Glomerular visceral epithelial cell (primary cell): ENCODE data around the gene BCL2L14.

Experiments used
- DNase-seq: peaks from one replicate; pipeline ENCODE4 v3.0.0-alpha.2; 2016; ENCODE audit errors: extremely low spot score

Gene BCL2L14

DNA sequence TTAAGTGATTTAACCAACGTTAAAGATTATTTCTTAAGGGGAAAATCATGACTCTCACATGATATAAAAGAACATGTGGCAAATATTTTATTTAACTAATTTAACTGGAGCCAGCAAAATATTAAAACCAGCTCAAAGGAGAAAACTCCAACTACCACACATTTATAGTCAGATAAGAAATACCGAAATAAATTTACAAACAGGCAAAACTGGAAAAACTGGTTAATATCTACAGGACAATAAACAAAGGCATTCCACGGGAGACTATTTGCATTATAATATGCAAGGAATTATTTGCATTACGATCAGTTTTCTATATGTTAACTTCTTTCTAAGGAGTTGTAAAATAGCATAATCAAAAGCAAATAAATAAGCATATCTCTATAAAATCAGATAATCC is 13.8 kb upstream of the BCL2L14 start:
- no peak for DNase-seq

DNA sequence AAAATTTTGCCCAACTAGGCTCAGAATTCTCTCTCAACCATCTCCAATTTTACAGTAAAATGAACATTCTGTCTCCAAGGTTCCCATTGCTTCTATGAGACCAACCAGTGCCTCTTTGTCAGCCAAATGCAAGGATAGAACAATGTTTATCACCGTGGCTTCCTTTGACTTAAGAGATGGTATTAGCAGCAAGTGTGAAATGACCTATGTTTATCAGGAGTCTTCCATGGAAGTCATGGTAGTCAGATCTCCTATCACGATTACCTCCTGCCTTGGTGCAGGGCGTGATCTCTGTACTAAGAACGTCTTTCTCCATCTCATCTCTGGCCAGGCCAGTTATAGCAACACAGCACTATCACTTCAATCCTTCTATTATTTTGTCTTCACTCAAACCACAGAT is 6.1 kb upstream of the BCL2L14 start:
- no peak for DNase-seq

DNA sequence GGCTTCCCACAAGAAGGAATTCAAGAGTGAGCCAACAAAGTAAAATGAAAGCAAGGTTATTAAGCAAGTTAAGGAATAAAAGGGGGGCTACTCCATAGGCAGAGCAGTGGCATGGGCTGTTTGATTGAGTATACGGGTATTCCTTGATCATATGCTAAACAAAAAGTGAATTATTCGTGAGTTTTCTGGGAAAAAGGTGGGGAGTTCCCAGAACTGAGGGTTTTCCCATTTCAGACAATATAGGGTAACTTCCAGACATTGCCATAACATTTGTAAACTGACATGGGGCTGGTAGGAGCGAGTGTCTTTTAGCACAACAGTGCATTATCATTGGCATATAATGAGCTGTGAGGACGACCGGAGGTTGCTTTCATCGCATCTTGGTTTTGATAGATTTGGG is 2.0 kb upstream of the BCL2L14 start:
- DNase-seq, result no peak

DNA sequence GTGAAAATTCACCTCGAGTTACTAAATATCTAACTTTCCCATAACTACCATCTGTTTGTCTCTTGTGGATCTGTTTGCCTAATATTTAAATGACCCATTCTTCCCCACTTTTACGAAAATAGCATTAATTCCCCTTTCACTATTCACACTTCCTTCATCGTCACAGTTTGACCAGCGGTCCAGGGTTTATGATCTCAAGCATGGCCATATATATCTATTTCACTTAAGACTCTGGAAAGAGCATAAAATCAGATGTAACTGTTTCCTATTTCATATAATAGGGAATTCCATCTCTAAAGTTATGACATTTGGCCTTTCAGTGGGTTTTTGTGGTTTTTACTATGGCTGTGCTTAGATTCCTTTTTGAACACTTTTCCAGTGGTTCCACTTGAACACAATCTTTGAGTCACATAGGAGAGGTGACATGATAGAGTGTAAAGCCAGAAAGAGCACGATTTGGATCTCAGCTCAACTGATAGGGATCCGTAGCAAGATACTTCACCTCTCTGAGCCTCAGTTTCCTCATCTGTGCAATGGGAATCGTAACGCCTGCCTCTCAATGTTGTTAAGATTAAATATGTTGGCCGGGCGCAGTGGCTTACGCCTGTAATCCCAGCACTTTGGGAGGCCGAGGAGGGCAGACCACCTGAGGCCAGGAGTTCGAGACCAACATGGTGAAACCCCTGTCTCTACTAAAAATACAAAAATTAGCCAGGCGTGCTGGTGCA is 754 bp upstream of the BCL2L14 start:
- DNase-seq, result no peak

DNA sequence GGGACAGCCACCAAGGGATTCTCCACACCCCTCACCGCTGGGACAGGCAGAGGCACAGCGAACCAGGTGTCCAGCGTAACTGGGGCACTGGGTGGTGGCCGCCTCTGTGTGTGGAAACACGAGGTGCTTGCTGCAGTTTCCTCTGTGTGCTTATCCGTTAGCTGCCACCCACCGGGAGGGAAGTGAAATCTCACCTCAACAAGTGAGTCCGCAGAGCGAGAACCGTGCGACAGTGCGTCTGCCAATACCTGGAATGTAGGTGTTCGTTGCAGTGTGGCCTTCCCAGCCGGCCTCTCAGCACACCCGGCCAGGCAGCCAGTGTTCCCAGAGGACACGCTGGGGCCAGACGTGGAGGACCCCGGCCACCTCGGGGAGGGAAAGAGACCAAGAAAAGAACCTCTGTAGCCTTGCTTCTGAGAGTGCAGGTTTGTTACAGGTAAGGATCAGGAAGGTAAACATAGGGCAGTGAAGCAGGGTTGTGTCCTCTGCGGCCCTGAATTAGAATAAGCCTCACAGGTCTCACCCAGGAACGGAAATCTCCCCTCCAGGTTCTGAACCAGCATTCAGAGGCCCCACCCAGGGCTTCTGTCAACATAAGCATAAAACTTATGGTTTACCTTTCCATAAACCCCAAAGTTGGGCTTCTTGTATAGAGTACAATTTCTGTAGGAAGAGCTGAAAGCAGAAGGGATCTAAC is 1.5 kb downstream of the BCL2L14 start:
- DNase-seq, result no peak

DNA sequence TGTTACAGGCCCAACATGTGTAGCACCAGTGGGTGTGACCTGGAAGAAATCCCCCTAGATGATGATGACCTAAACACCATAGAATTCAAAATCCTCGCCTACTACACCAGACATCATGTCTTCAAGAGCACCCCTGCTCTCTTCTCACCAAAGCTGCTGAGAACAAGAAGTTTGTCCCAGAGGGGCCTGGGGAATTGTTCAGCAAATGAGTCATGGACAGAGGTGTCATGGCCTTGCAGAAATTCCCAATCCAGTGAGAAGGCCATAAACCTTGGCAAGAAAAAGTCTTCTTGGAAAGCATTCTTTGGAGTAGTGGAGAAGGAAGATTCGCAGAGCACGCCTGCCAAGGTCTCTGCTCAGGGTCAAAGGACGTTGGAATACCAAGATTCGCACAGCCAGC is 8.6 kb downstream of the BCL2L14 start:
- DNase-seq, result no peak

DNA sequence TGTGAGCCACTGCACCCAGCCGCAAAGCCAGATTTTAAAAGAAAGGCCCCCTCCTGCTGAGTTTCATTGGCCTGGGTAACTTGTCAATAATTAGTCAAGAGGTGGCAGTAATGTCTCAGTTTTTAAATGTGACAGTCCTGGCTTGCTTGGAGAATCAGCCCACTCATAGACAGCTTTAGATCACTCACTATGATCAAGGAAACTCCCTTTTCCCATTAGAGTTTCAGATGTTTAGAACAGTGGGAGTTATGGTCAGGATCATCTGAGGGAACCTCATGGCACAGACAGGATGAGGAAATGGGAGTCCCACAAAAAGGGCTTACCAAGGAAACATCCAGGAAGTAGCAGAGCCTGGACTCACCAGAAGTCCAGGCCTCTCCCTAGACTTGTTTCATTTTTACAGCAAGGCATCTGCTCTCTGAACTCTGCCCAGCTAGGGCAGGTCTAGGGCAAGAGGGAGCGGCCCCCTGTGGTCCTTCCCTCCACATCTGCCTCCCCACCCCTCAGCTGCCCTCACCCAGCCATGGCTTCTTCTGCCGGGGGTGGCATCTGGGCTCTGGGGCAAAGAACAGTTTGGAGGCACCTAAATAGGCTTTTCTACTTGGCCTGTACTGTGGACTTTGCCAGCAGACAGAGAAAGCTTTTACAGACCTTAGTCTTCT is 11.2 kb downstream of the BCL2L14 start:
- DNase-seq, result peak; percentile 43

DNA sequence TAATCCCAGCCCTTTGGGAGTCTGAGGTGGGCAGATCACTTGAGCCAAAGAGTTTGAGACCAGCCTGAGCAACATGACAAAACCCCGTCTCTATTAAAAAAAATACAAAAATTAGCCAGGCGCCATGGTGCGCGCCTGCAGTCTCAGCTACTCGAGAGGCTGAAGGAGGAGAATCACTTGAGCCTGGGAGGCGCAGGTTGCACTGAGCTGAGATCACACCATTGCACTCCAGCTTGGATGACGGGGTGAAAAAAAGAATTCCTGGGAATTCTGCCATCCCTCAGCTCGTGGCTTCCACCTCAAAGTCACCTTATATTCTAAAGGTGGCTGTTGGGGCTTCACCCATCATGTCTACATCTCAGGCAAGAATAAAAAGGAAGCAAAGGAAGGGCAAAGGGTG is 12.9 kb downstream of the BCL2L14 start:
- no peak for DNase-seq

DNA sequence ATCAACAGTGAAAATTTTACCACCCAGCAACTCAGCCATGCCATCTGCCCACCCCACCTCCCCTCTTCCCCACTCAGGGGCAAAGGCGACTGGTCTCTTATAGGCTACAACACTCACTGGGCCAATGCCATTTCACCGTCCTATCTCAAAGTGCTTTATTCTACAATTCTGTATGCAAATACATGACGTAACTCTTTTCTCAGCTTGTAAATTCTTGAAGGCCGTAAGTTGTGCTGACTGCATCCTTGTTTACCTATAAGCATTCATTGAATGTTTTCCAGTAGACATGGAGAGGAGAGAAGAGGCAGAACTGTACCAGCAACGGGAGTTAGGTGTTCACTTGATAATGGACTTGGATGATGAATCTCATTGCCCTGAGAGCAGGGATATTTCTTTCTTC is 15.6 kb downstream of the BCL2L14 start:
- no peak for DNase-seq

DNA sequence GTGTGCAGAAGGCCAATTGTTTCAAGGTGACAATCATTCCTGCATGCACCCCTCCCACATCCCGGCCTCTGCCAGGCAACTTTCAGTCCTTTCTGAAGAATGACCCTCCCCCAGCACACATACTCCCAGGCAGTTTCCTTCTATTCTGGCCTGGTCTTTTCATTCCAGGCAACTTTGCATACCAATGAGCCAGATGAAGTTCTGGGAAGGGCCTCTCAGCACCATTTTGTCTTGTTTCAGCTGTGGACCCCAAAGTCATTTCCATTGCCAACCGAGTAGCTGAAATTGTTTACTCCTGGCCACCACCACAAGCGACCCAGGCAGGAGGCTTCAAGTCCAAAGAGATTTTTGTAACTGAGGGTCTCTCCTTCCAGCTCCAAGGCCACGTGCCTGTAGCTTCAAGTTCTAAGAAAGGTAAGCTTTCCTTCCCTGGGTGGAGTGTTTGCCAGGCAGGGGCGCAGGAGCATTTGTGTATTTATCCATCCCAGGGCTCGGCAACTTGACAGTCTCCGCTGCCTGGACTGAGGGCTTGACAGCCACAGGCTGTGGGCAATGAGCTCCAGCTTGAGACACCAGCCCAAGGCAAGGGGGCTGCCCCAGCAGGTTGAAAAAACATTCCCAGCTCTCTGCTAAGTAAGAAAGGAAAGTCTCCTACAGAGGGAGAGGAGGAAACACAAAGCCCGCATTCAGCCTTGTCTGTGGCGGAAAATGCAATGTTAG is 16.4 kb downstream of the BCL2L14 start:
- DNase-seq, result no peak

DNA sequence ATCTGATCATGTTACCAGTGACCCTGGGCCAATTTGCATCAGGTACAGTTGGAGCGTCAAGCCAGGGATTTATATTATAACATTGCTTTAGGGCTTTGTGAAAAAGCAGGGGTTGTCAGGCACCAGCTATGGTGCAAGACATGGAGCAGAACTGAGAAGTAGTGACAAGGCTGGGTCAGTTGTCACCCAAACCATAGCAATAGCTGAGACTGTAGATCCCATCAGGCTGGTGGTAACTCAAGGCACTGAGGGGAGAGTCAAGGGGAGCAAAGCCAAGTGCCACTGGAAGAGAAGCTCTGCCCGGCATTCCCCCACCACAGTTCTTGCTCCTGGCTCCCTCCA is 16.9 kb downstream of the BCL2L14 start:
- DNase-seq, result no peak

DNA sequence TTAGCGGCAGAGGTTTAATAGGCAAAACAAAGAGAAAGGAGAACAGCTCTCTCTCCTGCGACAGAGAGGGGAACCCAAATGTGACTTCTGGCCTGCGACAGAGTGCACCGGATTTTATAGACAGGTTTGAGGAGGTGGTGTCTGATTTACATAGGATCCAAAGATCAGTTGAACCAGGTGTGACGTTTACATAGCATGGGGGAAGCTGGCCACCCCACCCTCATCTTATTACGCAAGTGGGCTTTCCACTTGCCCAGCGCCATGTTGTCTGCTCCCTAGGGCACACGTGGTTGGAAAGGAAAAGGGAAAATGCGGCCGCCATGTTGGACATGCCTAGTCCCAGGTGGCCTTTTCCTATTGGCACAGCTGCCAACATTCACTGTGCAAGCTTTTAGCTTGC is 17.4 kb downstream of the BCL2L14 start:
- no peak for DNase-seq

DNA sequence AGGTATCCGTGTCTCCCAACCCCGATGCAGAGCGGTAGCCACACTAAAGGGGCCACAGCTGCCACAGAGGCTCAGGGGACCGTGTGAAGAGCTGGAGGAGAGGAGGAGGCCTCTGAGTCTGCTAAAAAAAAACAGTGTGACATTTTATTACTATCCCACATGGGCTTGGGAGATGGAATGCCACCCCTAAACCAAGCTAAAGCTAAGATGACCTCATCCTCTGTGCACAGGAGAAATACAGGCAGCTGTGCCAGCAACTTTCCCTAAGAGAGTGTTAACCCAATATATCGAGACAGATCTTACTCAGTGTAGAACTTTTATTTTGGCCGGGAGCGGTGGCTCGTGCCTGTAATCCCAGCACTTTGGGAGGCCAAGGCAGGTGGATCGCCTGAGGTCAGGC is 18.0 kb downstream of the BCL2L14 start:
- no peak for DNase-seq

DNA sequence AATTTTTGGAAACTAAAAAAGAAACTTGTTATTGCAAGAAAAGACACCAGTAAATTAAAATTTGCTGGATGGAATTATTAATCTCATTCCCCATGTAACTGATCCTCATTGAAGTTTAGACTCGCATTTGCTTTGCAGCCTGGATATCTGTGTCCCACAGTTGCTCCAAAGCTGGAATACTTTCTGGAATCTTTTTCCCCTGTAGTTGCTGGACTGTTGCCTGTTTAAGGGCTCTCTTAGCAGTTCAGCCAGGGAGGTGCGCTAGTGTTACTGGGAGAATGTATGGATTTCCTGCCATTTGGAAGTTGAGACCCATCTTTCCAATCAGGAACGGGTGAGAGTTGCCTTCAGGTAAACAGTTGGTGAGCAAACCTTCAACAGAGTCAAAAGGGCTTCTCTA is 20.3 kb downstream of the BCL2L14 start:
- DNase-seq, result no peak

DNA sequence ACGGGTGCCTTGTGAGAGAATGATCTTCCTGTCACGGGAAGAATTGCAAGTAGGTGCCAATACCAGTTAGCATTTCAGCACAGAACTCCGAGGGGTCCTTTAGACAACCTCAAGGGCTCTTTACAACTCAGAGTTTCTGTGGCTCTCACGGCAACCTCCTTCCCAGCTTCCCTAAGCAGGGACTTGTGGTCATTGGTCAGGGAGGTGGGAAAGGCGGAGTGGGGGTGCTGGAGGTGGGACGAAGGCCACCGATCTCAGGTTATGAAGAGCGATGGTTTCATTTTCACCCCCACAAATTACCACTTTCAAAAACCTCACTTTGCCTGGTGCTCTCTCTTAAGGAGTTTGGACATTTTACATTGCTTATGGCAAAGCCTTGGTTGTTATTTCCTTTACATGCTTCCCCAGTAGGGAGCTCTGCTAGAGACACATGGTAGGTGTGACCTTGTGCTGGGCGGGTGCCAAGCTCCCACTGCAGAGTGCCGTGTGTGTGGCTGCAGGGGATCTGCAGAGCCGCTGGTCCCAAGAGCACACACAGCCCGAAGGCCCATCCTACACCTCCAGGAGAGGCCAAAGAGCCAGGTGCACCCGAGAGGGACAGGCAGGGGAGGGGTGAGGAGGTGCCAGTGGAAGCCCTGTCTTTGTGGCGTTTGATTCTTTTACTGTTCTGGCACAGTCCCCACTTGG is 21.4 kb downstream of the BCL2L14 start:
- DNase-seq, result no peak

DNA sequence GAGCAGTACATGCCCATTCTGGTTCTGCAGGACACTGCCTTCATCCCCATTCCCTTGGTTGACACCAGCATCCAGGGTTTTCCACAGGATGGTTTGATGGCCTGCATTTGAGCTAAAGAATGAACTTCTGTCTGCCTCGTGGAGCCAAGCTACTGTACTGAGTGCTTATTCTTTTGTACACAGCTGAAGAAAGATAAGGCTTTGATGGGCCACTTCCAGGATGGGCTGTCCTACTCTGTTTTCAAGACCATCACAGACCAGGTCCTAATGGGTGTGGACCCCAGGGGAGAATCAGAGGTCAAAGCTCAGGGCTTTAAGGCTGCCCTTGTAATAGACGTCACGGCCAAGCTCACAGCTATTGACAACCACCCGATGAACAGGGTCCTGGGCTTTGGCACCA is 23.7 kb downstream of the BCL2L14 start:
- no peak for DNase-seq

DNA sequence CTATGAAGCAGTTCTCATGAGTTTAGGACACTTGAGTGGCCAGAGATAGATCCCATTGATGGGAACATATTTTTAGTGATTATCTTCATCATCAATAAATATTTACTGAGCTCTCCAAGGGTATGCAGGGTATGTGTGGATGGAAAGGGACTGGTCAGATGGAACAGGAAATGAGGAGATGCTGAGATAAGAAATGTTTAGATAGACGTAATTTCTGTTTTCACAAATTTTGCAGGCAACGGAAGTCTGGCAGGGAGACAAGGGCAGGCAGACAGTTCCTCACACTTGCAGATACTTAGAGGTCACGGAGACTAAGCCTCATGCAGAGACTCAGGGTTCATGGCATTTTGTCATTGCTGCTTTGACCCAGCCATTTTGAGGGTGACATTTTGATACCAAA is 24.3 kb downstream of the BCL2L14 start:
- DNase-seq, result no peak

DNA sequence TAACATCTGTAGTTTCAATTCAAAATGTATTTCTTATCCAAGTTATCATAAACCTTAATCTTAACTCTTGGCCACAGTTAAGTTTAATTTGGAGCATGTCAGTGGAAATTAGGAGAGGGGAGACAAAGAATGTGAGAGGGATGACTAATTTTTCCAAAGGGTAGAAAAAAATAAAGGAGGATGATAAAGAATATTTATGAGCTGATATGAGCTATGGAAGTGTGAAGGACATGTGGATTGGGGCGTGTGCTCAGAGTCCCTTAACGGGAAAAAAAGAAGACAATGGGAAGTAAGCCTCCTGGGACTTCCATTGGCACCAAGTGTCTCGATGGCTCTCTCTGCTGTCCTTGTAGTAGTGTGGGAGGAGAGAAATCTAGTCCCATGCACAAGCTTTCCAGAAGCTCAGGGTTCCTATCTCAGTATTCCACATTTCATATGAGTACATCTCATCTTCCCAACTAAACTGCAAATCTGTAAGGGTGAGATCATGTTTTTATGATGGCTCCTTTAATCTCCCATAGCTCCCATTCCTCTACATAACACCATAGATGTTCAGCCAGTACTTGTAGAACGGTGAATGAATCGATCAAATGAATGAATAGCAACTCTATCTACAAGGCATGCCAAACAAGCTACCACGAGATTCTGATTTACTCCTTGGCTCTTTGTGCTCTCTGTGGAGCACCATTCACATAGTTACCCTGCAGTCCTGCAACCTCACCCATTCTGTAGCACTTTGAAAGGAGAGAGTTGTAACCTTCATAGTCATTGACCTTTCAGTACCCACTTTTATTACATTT is 27.4 kb downstream of the BCL2L14 start:
- no peak for DNase-seq

DNA sequence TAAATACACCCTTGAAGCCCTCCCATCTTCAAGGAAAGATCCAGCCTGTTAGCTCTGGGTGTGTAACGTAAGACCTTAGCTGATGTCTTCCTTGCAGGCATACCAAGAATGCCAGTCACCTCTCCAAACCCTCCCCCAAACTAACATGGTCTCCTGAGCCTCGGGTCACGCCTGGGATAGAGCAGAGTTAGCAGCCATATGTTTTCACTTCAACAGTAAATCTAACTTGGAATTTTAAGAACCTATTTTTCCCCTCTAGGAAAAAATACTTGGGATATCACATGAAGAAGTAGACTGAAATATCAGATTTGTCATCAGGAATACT is 27.9 kb downstream of the BCL2L14 start:
- no peak for DNase-seq

DNA sequence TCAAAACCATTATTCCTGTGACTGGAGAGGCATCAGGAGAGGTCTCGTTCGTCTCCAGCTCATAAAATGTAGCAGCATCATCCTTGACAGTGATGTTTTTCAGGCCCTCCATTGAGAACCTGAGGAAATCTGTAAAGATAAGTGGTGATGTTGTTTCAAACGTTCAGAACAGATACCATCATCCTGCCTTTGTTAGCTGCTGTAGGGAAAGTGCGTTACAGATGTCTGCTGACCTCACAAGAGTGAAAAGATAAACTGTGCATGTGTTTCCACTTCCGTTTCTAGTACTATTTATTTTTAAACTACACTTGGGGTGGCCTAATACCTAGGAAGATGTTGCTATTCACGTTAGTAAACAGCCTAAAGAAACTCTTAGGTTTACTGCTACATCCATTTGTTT is 28.4 kb downstream of the BCL2L14 start:
- no peak for DNase-seq

DNA sequence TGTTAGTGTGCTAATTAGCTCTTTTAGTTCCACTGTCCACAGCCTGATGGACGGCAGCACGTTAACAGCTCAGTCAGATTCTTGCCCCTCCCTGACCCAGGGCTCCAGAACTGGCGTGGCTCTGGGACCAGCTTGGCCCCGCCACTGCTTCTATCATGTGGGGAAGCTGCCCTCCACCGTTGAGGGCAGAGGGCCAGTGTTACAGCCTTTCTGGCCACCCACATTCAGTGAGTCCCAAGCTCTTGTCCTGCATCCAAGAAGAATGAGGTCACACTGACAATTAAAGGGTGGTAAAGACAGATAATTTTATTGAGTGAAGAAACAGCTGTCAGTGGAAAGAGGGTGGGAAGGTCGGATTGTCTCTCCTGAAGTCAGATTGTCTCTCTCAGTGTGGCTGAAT is 36.9 kb downstream of the BCL2L14 start:
- DNase-seq, result no peak
